SK-N-SH (cell line): ENCODE results near the gene PRRG3.

ENCODE experiments used
- EP300 ChIP-seq, 2 experiments: IDR thresholded peaks; 2 replicates each; pipeline versions ENCODE4 v1.4.0 to v1.6.1; 2012; ENCODE audit warnings: borderline replicate concordance in 1 of 2, low read depth in 1 of 2, low read length in 1 of 2
- FOSL2 ChIP-seq: IDR thresholded peaks from 2 replicates; pipeline ENCODE4 v1.4.0; 2012; ENCODE audit warnings: low read depth, mild to moderate bottlenecking, moderate library complexity, borderline replicate concordance
- FOXJ3 ChIP-seq: sonication (generic); formaldehyde crosslinking; IDR thresholded peaks from 2 replicates; pipeline ENCODE4 v1.5.1; 2020; ENCODE audit warnings: mild to moderate bottlenecking, missing genetic modification reagents
- FOXM1 ChIP-seq: IDR thresholded peaks from 2 replicates; pipeline ENCODE4 v1.4.0; 2012; ENCODE audit warnings: low read depth, mild to moderate bottlenecking
- GABPA ChIP-seq: IDR thresholded peaks from 2 replicates; pipeline ENCODE4 v1.4.0; 2012; ENCODE audit warnings: low read depth, mild to moderate bottlenecking
- JUND ChIP-seq: IDR thresholded peaks from 2 replicates; pipeline ENCODE4 v1.4.0; 2012
- MXI1 ChIP-seq: IDR thresholded peaks from 2 replicates; pipeline ENCODE4 v1.6.1; 2012; ENCODE audit warnings: mild to moderate bottlenecking, low read depth, low read length, improper control_type of control experiment
- NRF1 ChIP-seq: IDR thresholded peaks from 2 replicates; pipeline ENCODE4 v1.6.1; 2012; ENCODE audit warnings: low read depth, mild to moderate bottlenecking, low read length
- POLR2AphosphoS5 ChIP-seq: IDR thresholded peaks from 2 replicates; pipeline ENCODE4 v1.6.1; 2012; ENCODE audit warnings: low read depth, low read length
- RXRA ChIP-seq: IDR thresholded peaks from 2 replicates; pipeline ENCODE4 v1.4.0; 2012; ENCODE audit warnings: low read depth, mild to moderate bottlenecking, borderline replicate concordance
- TAF1 ChIP-seq: IDR thresholded peaks from 2 replicates; pipeline ENCODE4 v1.6.1; 2012; ENCODE audit warnings: low read depth, mild to moderate bottlenecking, low read length, moderate library complexity, borderline replicate concordance
- TF ChIP-seq, protein P1 (sequence below): fragments of 200-600 bp; sonication (generic); IDR thresholded peaks from 2 replicates; pipeline ENCODE4 v1.6.1; 2017; ENCODE audit warnings: antibody characterized with exemption, mild to moderate bottlenecking, moderate library complexity
- TF ChIP-seq, protein P2 (sequence below): IDR thresholded peaks from 2 replicates; pipeline ENCODE4 v1.6.1; 2012; ENCODE audit warnings: mild to moderate bottlenecking, low read depth, low read length, moderate library complexity
- TF ChIP-seq, protein P3 (sequence below): IDR thresholded peaks from 2 replicates; pipeline ENCODE4 v1.4.0; 2012; ENCODE audit warnings: low read depth, borderline replicate concordance

DNA sequence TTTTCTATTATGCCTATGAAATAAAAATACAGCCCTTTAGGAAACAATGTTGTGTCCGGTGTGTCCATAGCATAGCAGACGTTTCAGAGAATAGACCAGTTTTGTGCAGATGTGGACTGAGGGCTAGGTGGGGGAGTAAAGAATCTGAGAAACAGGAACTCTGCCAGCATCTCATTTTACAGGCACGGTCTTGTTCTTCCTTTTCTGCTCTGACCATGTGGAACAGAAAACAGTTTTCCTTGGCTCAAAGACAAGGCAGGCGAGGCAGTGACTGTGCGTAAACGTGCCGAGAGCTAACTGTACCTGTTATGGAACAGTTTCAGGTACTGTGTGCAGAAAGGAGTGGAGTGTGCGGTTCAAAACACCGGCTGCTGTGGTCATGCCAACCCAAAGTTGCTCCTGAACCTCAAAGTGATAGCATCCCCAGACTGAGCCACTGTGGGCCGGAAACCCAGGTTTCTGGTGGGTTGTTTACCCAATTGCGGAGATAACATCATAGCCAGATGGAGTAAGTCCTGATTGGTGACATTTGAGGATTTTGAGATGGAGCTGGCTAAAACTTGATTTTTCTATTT lies 59.5 kb downstream of the PRRG3 start:
- TF ChIP-seq, protein P1, sequence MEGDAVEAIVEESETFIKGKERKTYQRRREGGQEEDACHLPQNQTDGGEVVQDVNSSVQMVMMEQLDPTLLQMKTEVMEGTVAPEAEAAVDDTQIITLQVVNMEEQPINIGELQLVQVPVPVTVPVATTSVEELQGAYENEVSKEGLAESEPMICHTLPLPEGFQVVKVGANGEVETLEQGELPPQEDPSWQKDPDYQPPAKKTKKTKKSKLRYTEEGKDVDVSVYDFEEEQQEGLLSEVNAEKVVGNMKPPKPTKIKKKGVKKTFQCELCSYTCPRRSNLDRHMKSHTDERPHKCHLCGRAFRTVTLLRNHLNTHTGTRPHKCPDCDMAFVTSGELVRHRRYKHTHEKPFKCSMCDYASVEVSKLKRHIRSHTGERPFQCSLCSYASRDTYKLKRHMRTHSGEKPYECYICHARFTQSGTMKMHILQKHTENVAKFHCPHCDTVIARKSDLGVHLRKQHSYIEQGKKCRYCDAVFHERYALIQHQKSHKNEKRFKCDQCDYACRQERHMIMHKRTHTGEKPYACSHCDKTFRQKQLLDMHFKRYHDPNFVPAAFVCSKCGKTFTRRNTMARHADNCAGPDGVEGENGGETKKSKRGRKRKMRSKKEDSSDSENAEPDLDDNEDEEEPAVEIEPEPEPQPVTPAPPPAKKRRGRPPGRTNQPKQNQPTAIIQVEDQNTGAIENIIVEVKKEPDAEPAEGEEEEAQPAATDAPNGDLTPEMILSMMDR = no peak
- TF ChIP-seq POLR2AphosphoS5 = no peak
- TF ChIP-seq FOSL2 = no peak
- no peak for TF ChIP-seq JUND
- TF ChIP-seq, protein P2, sequence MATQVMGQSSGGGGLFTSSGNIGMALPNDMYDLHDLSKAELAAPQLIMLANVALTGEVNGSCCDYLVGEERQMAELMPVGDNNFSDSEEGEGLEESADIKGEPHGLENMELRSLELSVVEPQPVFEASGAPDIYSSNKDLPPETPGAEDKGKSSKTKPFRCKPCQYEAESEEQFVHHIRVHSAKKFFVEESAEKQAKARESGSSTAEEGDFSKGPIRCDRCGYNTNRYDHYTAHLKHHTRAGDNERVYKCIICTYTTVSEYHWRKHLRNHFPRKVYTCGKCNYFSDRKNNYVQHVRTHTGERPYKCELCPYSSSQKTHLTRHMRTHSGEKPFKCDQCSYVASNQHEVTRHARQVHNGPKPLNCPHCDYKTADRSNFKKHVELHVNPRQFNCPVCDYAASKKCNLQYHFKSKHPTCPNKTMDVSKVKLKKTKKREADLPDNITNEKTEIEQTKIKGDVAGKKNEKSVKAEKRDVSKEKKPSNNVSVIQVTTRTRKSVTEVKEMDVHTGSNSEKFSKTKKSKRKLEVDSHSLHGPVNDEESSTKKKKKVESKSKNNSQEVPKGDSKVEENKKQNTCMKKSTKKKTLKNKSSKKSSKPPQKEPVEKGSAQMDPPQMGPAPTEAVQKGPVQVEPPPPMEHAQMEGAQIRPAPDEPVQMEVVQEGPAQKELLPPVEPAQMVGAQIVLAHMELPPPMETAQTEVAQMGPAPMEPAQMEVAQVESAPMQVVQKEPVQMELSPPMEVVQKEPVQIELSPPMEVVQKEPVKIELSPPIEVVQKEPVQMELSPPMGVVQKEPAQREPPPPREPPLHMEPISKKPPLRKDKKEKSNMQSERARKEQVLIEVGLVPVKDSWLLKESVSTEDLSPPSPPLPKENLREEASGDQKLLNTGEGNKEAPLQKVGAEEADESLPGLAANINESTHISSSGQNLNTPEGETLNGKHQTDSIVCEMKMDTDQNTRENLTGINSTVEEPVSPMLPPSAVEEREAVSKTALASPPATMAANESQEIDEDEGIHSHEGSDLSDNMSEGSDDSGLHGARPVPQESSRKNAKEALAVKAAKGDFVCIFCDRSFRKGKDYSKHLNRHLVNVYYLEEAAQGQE = no peak
- no peak for TF ChIP-seq EP300 (IDR thresholded peaks at IDR 0.05; ENCODE audit: borderline replicate concordance in 1 of 2, low read depth in 1 of 2, low read length in 1 of 2)
- no peak for TF ChIP-seq TAF1
- TF ChIP-seq, protein P3, sequence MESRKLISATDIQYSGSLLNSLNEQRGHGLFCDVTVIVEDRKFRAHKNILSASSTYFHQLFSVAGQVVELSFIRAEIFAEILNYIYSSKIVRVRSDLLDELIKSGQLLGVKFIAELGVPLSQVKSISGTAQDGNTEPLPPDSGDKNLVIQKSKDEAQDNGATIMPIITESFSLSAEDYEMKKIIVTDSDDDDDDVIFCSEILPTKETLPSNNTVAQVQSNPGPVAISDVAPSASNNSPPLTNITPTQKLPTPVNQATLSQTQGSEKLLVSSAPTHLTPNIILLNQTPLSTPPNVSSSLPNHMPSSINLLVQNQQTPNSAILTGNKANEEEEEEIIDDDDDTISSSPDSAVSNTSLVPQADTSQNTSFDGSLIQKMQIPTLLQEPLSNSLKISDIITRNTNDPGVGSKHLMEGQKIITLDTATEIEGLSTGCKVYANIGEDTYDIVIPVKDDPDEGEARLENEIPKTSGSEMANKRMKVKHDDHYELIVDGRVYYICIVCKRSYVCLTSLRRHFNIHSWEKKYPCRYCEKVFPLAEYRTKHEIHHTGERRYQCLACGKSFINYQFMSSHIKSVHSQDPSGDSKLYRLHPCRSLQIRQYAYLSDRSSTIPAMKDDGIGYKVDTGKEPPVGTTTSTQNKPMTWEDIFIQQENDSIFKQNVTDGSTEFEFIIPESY = no peak
- no peak for TF ChIP-seq RXRA
- TF ChIP-seq GABPA = no peak
- TF ChIP-seq NRF1 = no peak
- no peak for TF ChIP-seq FOXJ3 (CRISPR knock-in tag)
- no peak for TF ChIP-seq MXI1
- no peak for TF ChIP-seq FOXM1
